Measurements from ENCODE around the gene NCAN.
"Not testable (repeated sequence)": the region's sequence is repeated elsewhere in the genome, so short reads cannot be mapped to it uniquely, and the experiment has no call there.

The NCAN gene

GRCh38 chr19:19193926-19194325 is 17.8 kb upstream of the NCAN start:
- no peak for DNase-seq (ENCODE audit: low spot score)

- no peak for DNase-seq (ENCODE audit: low spot score)
These were observed 9.8 kb upstream of the NCAN start for GRCh38 chr19:19201697-19202630.

DNA sequence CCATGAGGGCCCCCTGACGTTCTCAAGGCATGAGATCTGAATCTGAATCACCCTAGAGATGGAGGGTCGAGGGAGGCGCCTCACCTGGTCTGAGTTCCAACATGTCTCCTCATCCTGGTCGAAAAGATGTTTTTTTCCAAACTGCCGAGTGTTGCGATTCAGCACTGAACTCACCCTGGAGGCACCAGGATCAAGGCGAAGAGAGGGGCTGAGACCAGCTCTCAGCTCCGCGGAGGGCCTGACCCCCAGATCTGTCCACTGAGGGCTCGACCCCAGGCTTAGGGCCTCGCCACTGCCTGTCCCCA is 9.1 kb upstream of the NCAN start:
- no peak for DNase-seq (ENCODE audit: low spot score)

GRCh38 chr19:19203012-19203856 is 8.5 kb upstream of the NCAN start, which contains the start of gene NR2C2AP:
NR2C2AP (minus strand) TSS chr19:19203414; CDS start chr19:19203060, 354 bp downstream.
- peak; percentile 92 for DNase-seq (ENCODE audit: low spot score)

DNA sequence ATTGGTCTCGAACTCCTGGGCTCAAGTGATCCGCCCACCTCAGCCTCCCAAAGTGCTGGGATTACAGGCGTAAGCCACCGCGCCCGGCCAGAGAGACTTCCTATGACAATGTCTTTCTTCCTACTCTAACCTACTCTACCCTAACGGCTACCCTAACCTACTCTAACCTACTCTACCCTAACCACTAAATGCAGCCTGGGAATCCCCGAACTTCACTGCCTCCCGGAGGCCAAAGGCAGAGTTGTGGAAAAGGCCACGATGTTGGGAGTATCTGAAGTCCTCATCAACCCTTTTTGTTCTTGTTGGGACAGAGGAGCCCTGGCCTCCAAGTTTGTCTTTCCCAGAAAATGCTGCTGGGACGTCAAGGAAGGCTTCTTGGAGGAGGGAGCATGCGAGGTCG is 7.6 kb upstream of the NCAN start:
- no peak for DNase-seq (ENCODE audit: low spot score)

- no peak for DNase-seq (ENCODE audit: low spot score)
These were observed 6.0 kb upstream of the NCAN start for GRCh38 chr19:19205416-19206410.

- no peak for DNase-seq (ENCODE audit: low spot score)
These were observed 4.8 kb upstream of the NCAN start for GRCh38 chr19:19206938-19207337.

GRCh38 chr19:19207637-19208572 is 3.9 kb upstream of the NCAN start:
- no peak for DNase-seq (ENCODE audit: low spot score)

GRCh38 chr19:19209372-19209771 is 2.4 kb upstream of the NCAN start:
- DNase-seq (ENCODE audit: low spot score): no peak

DNA sequence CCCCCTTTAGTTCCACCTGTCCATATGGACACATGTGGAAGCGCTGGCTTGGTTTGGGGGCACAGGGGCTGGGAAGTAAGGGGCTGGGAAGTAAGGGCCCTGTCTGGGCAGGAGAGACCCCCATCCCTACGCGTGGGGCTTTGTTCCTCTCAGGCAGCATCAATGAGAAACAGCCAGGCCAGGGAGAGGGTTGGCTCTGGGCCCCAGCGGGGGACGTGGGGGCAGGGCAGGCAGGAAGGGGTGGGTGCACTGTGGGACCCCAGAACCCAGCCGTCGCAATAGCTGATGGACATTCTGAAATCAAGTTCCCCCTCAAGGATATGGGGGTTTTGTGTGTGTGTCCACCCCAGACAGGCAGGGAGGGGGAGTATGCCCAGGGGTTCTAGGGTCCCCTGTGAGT is 1.2 kb downstream of the NCAN start:
- no peak for DNase-seq (ENCODE audit: low spot score)

GRCh38 chr19:19213426-19214158 is 1.8 kb downstream of the NCAN start:
- DNase-seq (ENCODE audit: low spot score): no peak

- no peak for DNase-seq (ENCODE audit: low spot score)
These were observed 2.4 kb downstream of the NCAN start for GRCh38 chr19:19214159-19214490.

- no peak for DNase-seq (ENCODE audit: low spot score)
These were observed 3.1 kb downstream of the NCAN start for GRCh38 chr19:19214892-19215291.

DNA sequence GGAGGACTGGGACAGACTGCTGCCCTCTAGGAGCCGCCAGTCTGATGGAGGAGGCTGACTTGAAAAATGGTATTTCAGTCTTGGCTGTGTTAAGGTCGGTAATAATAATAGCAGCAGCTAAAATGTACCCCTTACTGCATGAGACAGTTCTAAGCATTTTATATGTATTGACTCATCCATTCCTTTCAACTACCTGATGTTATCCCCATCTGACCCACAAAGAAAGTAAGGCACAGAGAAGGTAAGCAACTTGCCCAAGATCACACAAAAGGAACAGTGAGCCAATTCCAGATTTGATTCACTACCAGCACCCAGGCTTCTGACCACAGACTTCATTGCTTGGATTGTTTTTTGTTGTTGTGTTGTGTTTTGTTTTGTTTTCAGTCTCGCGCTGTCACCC is 4.0 kb downstream of the NCAN start:
- no peak for DNase-seq (ENCODE audit: low spot score)

DNA sequence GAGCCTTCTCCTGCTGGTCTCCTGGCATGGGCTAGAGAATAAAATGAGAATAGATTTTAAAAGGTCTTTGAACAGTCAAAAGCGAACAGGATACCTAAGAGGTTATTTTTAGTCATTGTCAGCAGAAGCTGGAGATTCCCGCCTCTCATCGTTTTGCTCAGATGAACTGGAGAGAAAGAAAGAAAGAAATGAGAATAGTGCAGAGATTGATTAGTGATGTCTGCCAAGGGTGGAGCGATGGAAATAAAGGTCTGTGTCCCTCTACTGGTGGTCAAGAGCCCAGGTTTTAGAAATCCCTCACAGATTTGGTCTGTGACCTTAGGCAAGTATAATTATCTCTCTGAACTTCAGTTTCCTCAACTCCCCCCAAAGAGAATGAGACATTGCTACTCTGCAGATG is 5.3 kb downstream of the NCAN start:
- DNase-seq (ENCODE audit: low spot score): no peak

GRCh38 chr19:19218911-19219310 is 7.2 kb downstream of the NCAN start:
- DNase-seq (ENCODE audit: low spot score): no peak

DNA sequence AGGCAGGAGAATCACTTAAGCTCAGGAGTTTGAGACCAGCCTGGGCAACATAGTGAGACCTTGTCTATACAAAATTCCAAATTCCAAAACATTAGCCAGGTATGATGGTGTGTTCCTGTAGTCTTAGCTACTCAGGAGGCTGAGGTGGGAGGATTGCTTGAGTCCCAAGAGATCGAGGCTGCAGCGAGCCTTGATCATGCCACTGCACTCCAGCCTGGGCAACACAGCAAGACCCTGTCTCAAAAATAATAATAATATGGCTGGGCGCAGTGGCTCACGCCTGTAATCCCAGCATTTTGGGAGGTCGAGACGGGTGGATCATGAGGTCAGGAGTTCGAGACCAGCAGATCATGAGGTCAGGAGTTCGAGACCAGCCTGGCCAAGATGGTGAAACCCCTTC is 9.2 kb downstream of the NCAN start:
- not testable (repeated sequence) for DNase-seq (ENCODE audit: low spot score)

DNA sequence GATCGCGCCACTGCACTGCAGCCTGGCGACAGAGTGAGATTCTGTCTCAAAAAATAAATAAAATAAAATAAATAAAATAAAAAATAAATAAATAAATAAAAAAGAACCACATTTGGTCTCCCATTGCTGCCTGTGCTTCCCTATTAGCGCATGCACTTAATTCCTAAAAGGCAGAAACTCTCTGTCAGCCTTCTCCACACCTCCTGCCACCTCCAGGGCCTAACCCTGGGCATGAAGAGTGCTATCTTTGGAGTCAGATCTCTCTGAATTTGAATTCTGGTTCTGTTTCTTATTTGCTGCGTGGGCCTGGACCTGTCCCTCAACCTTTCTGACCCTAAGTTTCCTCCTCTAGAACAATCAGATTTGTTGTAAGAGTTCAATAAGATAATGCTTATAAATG is 11.3 kb downstream of the NCAN start:
- DNase-seq (ENCODE audit: low spot score): no peak

DNA sequence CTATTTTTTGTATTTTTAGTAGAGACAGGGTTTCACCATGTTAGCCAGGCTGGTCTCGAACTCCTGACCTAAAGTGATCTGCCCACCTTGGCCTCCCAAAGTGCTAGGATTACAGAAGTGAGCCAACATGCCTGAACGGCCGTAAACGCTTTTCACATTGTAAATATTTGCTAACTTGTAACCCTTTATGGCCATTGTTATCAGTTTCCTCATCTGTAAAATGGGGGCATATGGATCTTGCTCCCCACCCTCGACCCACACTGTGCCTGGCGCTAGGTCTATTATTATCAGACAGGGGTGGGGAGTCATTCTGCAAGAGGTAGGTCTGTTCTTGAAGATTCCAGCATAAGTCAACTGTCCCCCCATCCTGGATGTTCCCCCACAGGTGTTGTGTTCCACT is 11.9 kb downstream of the NCAN start:
- DNase-seq (ENCODE audit: low spot score): no peak

GRCh38 chr19:19224150-19224851 is 12.5 kb downstream of the NCAN start:
- no peak for DNase-seq (ENCODE audit: low spot score)
